HG02943 (cell line): ENCODE data around the gene SAP30BP.

Source experiments
- ATAC-seq: cut with Tn5 transposase; IDR thresholded peaks from one replicate; pipeline ENCODE4 v1.9.1; 2021; ENCODE audit warnings: mild to moderate bottlenecking, low read depth, moderate library complexity; ENCODE audit not compliant: unreplicated experiment

The SAP30BP gene

GRCh38 chr17:75733471-75733870, 66.3 kb downstream of the SAP30BP start:
- ATAC-seq, result no peak

- ATAC-seq, result no peak
These were observed 67.6 kb downstream of the SAP30BP start for GRCh38 chr17:75734674-75735294.

- ATAC-seq, result no peak
These were observed 69.2 kb downstream of the SAP30BP start for GRCh38 chr17:75736173-75736835.

GRCh38 chr17:75737133-75737962, 70.2 kb downstream of the SAP30BP start:
- no peak for ATAC-seq

- ATAC-seq, result no peak
These were observed 71.2 kb downstream of the SAP30BP start for GRCh38 chr17:75738218-75738802.

GRCh38 chr17:75739174-75739573, 72.0 kb downstream of the SAP30BP start:
- no peak for ATAC-seq

GRCh38 chr17:75739801-75740200, 72.7 kb downstream of the SAP30BP start:
- no peak for ATAC-seq

- ATAC-seq, result no peak
These were observed 73.1 kb downstream of the SAP30BP start for GRCh38 chr17:75740215-75740614.

- ATAC-seq, result no peak
These were observed 73.5 kb downstream of the SAP30BP start for GRCh38 chr17:75740631-75741077.

- ATAC-seq, result no peak
These were observed 75.2 kb downstream of the SAP30BP start for GRCh38 chr17:75742337-75742736.

- ATAC-seq, result no peak
These were observed 76.6 kb downstream of the SAP30BP start for GRCh38 chr17:75743625-75744206.

- no peak for ATAC-seq
These were observed 81.6 kb downstream of the SAP30BP start for GRCh38 chr17:75748706-75749105.

- no peak for ATAC-seq
These were observed 82.6 kb downstream of the SAP30BP start for GRCh38 chr17:75749545-75750389.

- no peak for ATAC-seq
These were observed 83.7 kb downstream of the SAP30BP start for GRCh38 chr17:75750661-75751423.

- ATAC-seq, result no peak
These were observed 84.7 kb downstream of the SAP30BP start for GRCh38 chr17:75751676-75752404.

GRCh38 chr17:75752405-75752709, 85.2 kb downstream of the SAP30BP start:
- ATAC-seq, result no peak

- ATAC-seq, result no peak
These were observed 85.8 kb downstream of the SAP30BP start for GRCh38 chr17:75752802-75753513.
